GM19239 (cell line): ENCODE results near the gene ZBTB37.
"Not testable (repeated sequence)": the region's sequence is repeated elsewhere in the genome, so short reads cannot be mapped to it uniquely, and the experiment has no call there.

Experiments
- DNase-seq: peaks from one replicate; pipeline ENCODE4 v3.0.0; 2011; ENCODE audit warnings: low spot score; ENCODE audit not compliant: insufficient read length
- FAIRE-seq: peaks from 2 replicates; lab custom pipeline; 2011; peaks lifted over from hg19 to GRCh38; lab: Jason Lieb, UNC

The ZBTB37 gene

GRCh38 chr1:173868266-173869020 is at the start of gene ZBTB37:
ZBTB37 (plus strand) TSS chr1:173868380; CDS start chr1:173870226, 1,846 bp downstream.
- DNase-seq (peak; percentile 60), FAIRE-seq (no peak)

GRCh38 chr1:173818459-173818858 is 49.7 kb upstream of the ZBTB37 start:
- DNase-seq = no peak
- no peak for FAIRE-seq

- DNase-seq (no peak), FAIRE-seq (no peak)
These were observed 46.5 kb upstream of the ZBTB37 start for GRCh38 chr1:173821680-173822079.

GRCh38 chr1:173823781-173824314 is 44.3 kb upstream of the ZBTB37 start:
- DNase-seq = no peak
- FAIRE-seq = no peak

- peak; percentile 57 for DNase-seq
These were observed 43.7 kb upstream of the ZBTB37 start, which contains the start of the genes CENPL and DARS2 for GRCh38 chr1:173824315-173825081. CENPL (minus strand) TSS chr1:173824883; CDS start chr1:173811299, 13,584 bp downstream. DARS2 (plus strand) TSS chr1:173824673; CDS start chr1:173825230, 557 bp downstream.

GRCh38 chr1:173827611-173828010 is 40.6 kb upstream of the ZBTB37 start:
- DNase-seq (no peak), FAIRE-seq (no peak)

More at GRCh38 chr1:173824315-173825081, 43.7 kb upstream of the ZBTB37 start, which contains the start of the genes CENPL and DARS2:
- peak; percentile 92 for FAIRE-seq

GRCh38 chr1:173832748-173833147 is 35.4 kb upstream of the ZBTB37 start:
- FAIRE-seq = no peak
- DNase-seq = no peak

GRCh38 chr1:173852105-173852504 is 16.1 kb upstream of the ZBTB37 start:
- FAIRE-seq = no peak
- DNase-seq = no peak

- no peak for FAIRE-seq
- DNase-seq = no peak
These were observed 15.1 kb upstream of the ZBTB37 start for GRCh38 chr1:173853074-173853473.

GRCh38 chr1:173856014-173856413 is 12.2 kb upstream of the ZBTB37 start:
- no peak for FAIRE-seq
- no peak for DNase-seq

- FAIRE-seq (no peak), DNase-seq (no peak)
These were observed 11.3 kb upstream of the ZBTB37 start for GRCh38 chr1:173856903-173857302.

- no peak for DNase-seq
- FAIRE-seq = no peak
These were observed 10.7 kb upstream of the ZBTB37 start for GRCh38 chr1:173857363-173857917.

GRCh38 chr1:173859547-173859946 is 8.6 kb upstream of the ZBTB37 start:
- DNase-seq, FAIRE-seq: not testable (repeated sequence)

GRCh38 chr1:173860065-173860464 is 8.1 kb upstream of the ZBTB37 start:
- DNase-seq (no peak), FAIRE-seq (no peak)

GRCh38 chr1:173861731-173862145 is 6.4 kb upstream of the ZBTB37 start:
- no peak for FAIRE-seq
- DNase-seq = no peak

GRCh38 chr1:173862146-173862768 is 5.9 kb upstream of the ZBTB37 start:
- not testable (repeated sequence) for FAIRE-seq

GRCh38 chr1:173862769-173863223 is 5.4 kb upstream of the ZBTB37 start:
- FAIRE-seq (no peak), DNase-seq (no peak)

More at GRCh38 chr1:173862146-173862768, 5.9 kb upstream of the ZBTB37 start:
- DNase-seq = not testable (repeated sequence)

- DNase-seq (no peak), FAIRE-seq (no peak)
These were observed 4.7 kb upstream of the ZBTB37 start for GRCh38 chr1:173863224-173864161.
